GM18870 (cell line): ENCODE measurements around the gene WDR37.
"Not testable (repeated sequence)": the region's sequence is repeated elsewhere in the genome, so short reads cannot be mapped to it uniquely, and the experiment has no call there.

Experiments
- ATAC-seq: cut with Tn5 transposase; IDR thresholded peaks from one replicate; pipeline ENCODE4 v1.9.1; 2021; ENCODE audit warnings: moderate library complexity; ENCODE audit not compliant: unreplicated experiment

The WDR37 gene

GRCh38 chr10:1056326-1057105, at the start of gene WDR37:
WDR37 (plus strand) TSS chr10:1056385; CDS start chr10:1072156, 15,771 bp downstream.
- ATAC-seq = peak; percentile 56

GRCh38 chr10:1006573-1006972, 49.6 kb upstream of the WDR37 start:
- no peak for ATAC-seq

- ATAC-seq = no peak
Measured at GRCh38 chr10:1007583-1007982, 48.6 kb upstream of the WDR37 start.

GRCh38 chr10:1009071-1009494, 47.1 kb upstream of the WDR37 start:
- ATAC-seq = no peak

GRCh38 chr10:1009947-1010346, 46.2 kb upstream of the WDR37 start:
- not testable (repeated sequence) for ATAC-seq

- no peak for ATAC-seq
Measured at GRCh38 chr10:1010703-1011102, 45.5 kb upstream of the WDR37 start.

GRCh38 chr10:1011696-1012095, 44.5 kb upstream of the WDR37 start:
- ATAC-seq = no peak

- no peak for ATAC-seq
Measured at GRCh38 chr10:1015688-1016087, 40.5 kb upstream of the WDR37 start.

GRCh38 chr10:1019362-1019761, 36.8 kb upstream of the WDR37 start:
- no peak for ATAC-seq

GRCh38 chr10:1020460-1020859, 35.7 kb upstream of the WDR37 start:
- ATAC-seq = no peak

- ATAC-seq = no peak
Measured at GRCh38 chr10:1020958-1021357, 35.2 kb upstream of the WDR37 start.

GRCh38 chr10:1022413-1022812, 33.8 kb upstream of the WDR37 start:
- no peak for ATAC-seq

GRCh38 chr10:1024103-1024502, 32.1 kb upstream of the WDR37 start:
- no peak for ATAC-seq

- no peak for ATAC-seq
Measured at GRCh38 chr10:1025683-1026082, 30.5 kb upstream of the WDR37 start, which contains the start of gene IDI2. IDI2 (minus strand) TSS chr10:1025859; CDS start chr10:1024723, 1,136 bp downstream.

- ATAC-seq = no peak
Measured at GRCh38 chr10:1026578-1026977, 29.6 kb upstream of the WDR37 start.

- ATAC-seq = no peak
Measured at GRCh38 chr10:1029838-1030237, 26.3 kb upstream of the WDR37 start.

- ATAC-seq = no peak
Measured at GRCh38 chr10:1033601-1034000, 22.6 kb upstream of the WDR37 start.

GRCh38 chr10:1034758-1035157, 21.4 kb upstream of the WDR37 start:
- ATAC-seq = no peak

GRCh38 chr10:1035201-1035600, 21.0 kb upstream of the WDR37 start:
- no peak for ATAC-seq

- peak; percentile 84 for ATAC-seq
Measured at GRCh38 chr10:1036341-1036791, 19.8 kb upstream of the WDR37 start.

- ATAC-seq = no peak
Measured at GRCh38 chr10:1037098-1037497, 19.1 kb upstream of the WDR37 start.

- not testable (repeated sequence) for ATAC-seq
Measured at GRCh38 chr10:1038769-1039168, 17.4 kb upstream of the WDR37 start.

GRCh38 chr10:1040133-1040532, 16.1 kb upstream of the WDR37 start:
- ATAC-seq = no peak
